HCT116 (cell line): ENCODE data around the gene KDM2B. TPM values are rescaled to one million over a fixed set of nuclear protein-coding genes. Genes with fewer than 3 reads are reported as not detected.

Source experiments
- ATAC-seq: fragments of 200-7000 bp; cut with Tn5 transposase; 2 replicates; pipeline ENCODE4 v1.9.1; 2020; ENCODE audit warnings: mild to moderate bottlenecking, moderate library complexity
- BruUV-seq: library from RNA; stranded (reverse); fragments of 400-500 nt; replicated peaks from 2 replicates; lab custom pipeline; 2021; lab: Mats Ljungman, UMichigan
- CTCF ChIA-PET: fragments of 300-600 bp; sonication (Branson Sonifier 250); formaldehyde crosslinking; loops from one replicate; lab custom pipeline; 2021; ENCODE audit warnings: antibody characterized with exemption; lab: Charles Lee
- POLR2A ChIA-PET: fragments of 300-600, 350-600 bp; sonication (Branson Sonifier 250); formaldehyde crosslinking; loops from one replicate; lab custom pipeline; 2021; ENCODE audit warnings: antibody characterized with exemption; lab: Charles Lee
- RAD21 ChIA-PET, 2 experiments: fragments of 300-600 bp; sonication (Branson Sonifier 250); formaldehyde crosslinking; loops; one replicate each; lab custom pipeline; 2023; ENCODE audit warnings: low total read pairs in 2 of 2; ENCODE audit not compliant: uncharacterized antibody in 2 of 2, unreplicated experiment in 2 of 2, low non-redundant PET in 1 of 2; lab: Charles Lee
- DNase-seq: peaks from one replicate; pipeline ENCODE4 v3.0.0-alpha.2; 2010; ENCODE audit warnings: low read depth, low spot score
- H2AFZ ChIP-seq: fragments of 200-600 bp; shearing (Covaris generic), sonication (generic); 2 replicates; pipeline ENCODE4 v1.6.1; 2017; ENCODE audit warnings: low read depth, mixed run types, mixed read lengths, antibody characterized with exemption, low read length; ENCODE audit not compliant: poor library complexity, severe bottlenecking
- H3K27ac ChIP-seq: 2 replicates; pipeline ENCODE4 v1.5.1; 2012; ENCODE audit warnings: low read depth, low read length
- H3K27me3 ChIP-seq: fragments of 200-600 bp; sonication (generic); 2 replicates; pipeline ENCODE4 v1.6.1; 2016; ENCODE audit warnings: mixed run types, low read length, mixed read lengths; ENCODE audit not compliant: insufficient read depth
- H3K36me3 ChIP-seq, 2 experiments: fragments of 200-500 bp in 1 of 2; fragments of 200-600 bp in 1 of 2; sonication (Bioruptor generic) in 1 of 2; sonication (generic) in 1 of 2; 2 replicates each; pipeline versions ENCODE4 v1.5.1 to v1.6.1; 2014 to 2016; ENCODE audit warnings: low read length in 2 of 2, inconsistent platforms in 1 of 2, mixed read lengths in 1 of 2, mixed run types in 1 of 2; ENCODE audit not compliant: insufficient read depth in 2 of 2, control insufficient read depth in 1 of 2
- H3K4me1 ChIP-seq, 2 experiments: fragments of 200-600 bp in 1 of 2; sonication (generic) in 1 of 2; 2 replicates each; pipeline versions ENCODE4 v1.5.1 to v1.6.1; 2012 to 2017; ENCODE audit warnings: low read length in 2 of 2, inconsistent platforms in 1 of 2, mild to moderate bottlenecking in 1 of 2, mixed read lengths in 1 of 2, mixed run types in 1 of 2, moderate library complexity in 1 of 2; ENCODE audit not compliant: insufficient read depth in 2 of 2, control insufficient read depth in 1 of 2
- H3K4me2 ChIP-seq: fragments of 200-600 bp; sonication (generic); 2 replicates; pipeline ENCODE4 v1.6.1; 2017; ENCODE audit warnings: mixed run types, low read length, mixed read lengths
- H3K4me3 ChIP-seq, 2 experiments: fragments of 200-600 bp in 1 of 2; sonication (generic) in 1 of 2; replicated peaks in 1 of 2; 2 replicates each; pipeline ENCODE4 v1.5.1; 2011 to 2016; ENCODE audit warnings: low read length in 2 of 2, control low read depth in 1 of 2, low read depth in 1 of 2, mild to moderate bottlenecking in 1 of 2, mixed read lengths in 1 of 2, mixed run types in 1 of 2
- H3K79me2 ChIP-seq: fragments of 200-600 bp; sonication (generic); 2 replicates; pipeline ENCODE4 v1.6.1; 2017; ENCODE audit warnings: mild to moderate bottlenecking, mixed run types, low read length, moderate library complexity, mixed read lengths; ENCODE audit not compliant: insufficient read depth
- H3K9ac ChIP-seq: fragments of 200-600 bp; sonication (generic); 2 replicates; pipeline ENCODE4 v1.6.1; 2016; ENCODE audit warnings: low read length, mixed read lengths
- H3K9me2 ChIP-seq: fragments of 200-600 bp; sonication (generic), shearing (Covaris generic); 2 replicates; pipeline ENCODE4 v1.6.1; 2017; ENCODE audit warnings: mixed run types, mild to moderate bottlenecking, moderate library complexity; ENCODE audit not compliant: insufficient read depth
- H3K9me3 ChIP-seq, 2 experiments: fragments of 200-500 bp in 1 of 2; fragments of 200-600 bp in 1 of 2; sonication (Bioruptor generic) in 1 of 2; sonication (generic) in 1 of 2; 2 replicates each; pipeline ENCODE4 v1.6.1; 2014 to 2017; ENCODE audit warnings: low read length in 2 of 2, mixed read lengths in 2 of 2, inconsistent platforms in 1 of 2, low read depth in 1 of 2, mild to moderate bottlenecking in 1 of 2, mixed run types in 1 of 2, moderate library complexity in 1 of 2; ENCODE audit not compliant: control insufficient read depth in 1 of 2, insufficient read depth in 1 of 2
- H4K20me1 ChIP-seq: fragments of 200-600 bp; sonication (generic), shearing (Covaris generic); 2 replicates; pipeline ENCODE4 v1.6.1; 2017; ENCODE audit warnings: mixed run types, mild to moderate bottlenecking, moderate library complexity; ENCODE audit not compliant: insufficient read depth
- ATF3 ChIP-seq: IDR thresholded peaks from 2 replicates; pipeline ENCODE4 v1.6.1; 2012
- CTCF ChIP-seq, 3 experiments: fragments of 200-600 bp in 1 of 3; sonication (generic) in 1 of 3; IDR thresholded peaks in 2 of 3; conservative IDR thresholded peaks in 1 of 3; 2 replicates each; pipeline ENCODE4 v1.5.1; 2012 to 2017; ENCODE audit warnings: low read depth in 2 of 3, low read length in 2 of 3, antibody characterized with exemption in 1 of 3, borderline replicate concordance in 1 of 3, control low read depth in 1 of 3, mild to moderate bottlenecking in 1 of 3, mixed read lengths in 1 of 3, mixed run types in 1 of 3, moderate library complexity in 1 of 3; ENCODE audit not compliant: insufficient read depth in 1 of 3
- EGR1 ChIP-seq: IDR thresholded peaks from 2 replicates; pipeline ENCODE4 v1.6.1; 2012; ENCODE audit warnings: low read depth
- ELF1 ChIP-seq: IDR thresholded peaks from 2 replicates; pipeline ENCODE4 v1.6.1; 2012; ENCODE audit warnings: low read depth, borderline replicate concordance
- EZH2 ChIP-seq: fragments of 200-600 bp; sonication (generic); IDR thresholded peaks from 2 replicates; pipeline ENCODE4 v1.6.1; 2017; ENCODE audit warnings: antibody characterized with exemption, mixed run types
- FOSL1 ChIP-seq: IDR thresholded peaks from 2 replicates; pipeline ENCODE4 v1.6.1; 2012; ENCODE audit warnings: low read depth
- SIN3A ChIP-seq: IDR thresholded peaks from 2 replicates; pipeline ENCODE4 v1.6.1; 2012; ENCODE audit warnings: low read depth
- SRF ChIP-seq: IDR thresholded peaks from 2 replicates; pipeline ENCODE4 v1.6.1; 2012; ENCODE audit warnings: low read depth
- ZFX ChIP-seq: fragments of 450-650 bp; IDR thresholded peaks from 2 replicates; pipeline ENCODE4 v1.6.1; 2017
- intact Hi-C: fragments of 100-400 bp; cut with micrococcal nuclease; formaldehyde crosslinking; loops from 2 replicates; pipeline ENCODE4 v1.10.0; 2022
- total RNA-seq: library from RNA; stranded (reverse); gene quantifications from one replicate; pipeline ENCODE4 v1.2.1, GENCODE V29; 2021; ENCODE audit not compliant: unreplicated experiment

The KDM2B gene
- total RNA-seq, 1 experiment from 2014 or later = 36.7 TPM

GRCh38 chr12:121427556-121428050 is 153.2 kb downstream of the KDM2B start (continued):
- no peak for TF ChIP-seq CTCF (IDR thresholded peaks at IDR 0.05 in 2 of 3, conservative IDR thresholded peaks at IDR 0.05 in 1 of 3; ENCODE audit: borderline replicate concordance in 1 of 3, insufficient read depth in 1 of 3, low read depth in 2 of 3, low read length in 2 of 3)
- TF ChIP-seq SRF = no peak
- TF ChIP-seq ZFX = no peak

- Histone ChIP-seq H3K9ac (no peak overlapping the region), H3K9me3 (no peaks in the 10 kb centered on the region), H3K79me2 (no peaks in the 10 kb centered on the region; the same call in 1 of the 2 replicates), H3K4me1 (no peaks in the 10 kb centered on the region), H3K9me2 (no peaks in the 10 kb centered on the region), H3K27ac (no peak overlapping the region), H3K4me2 (no peak overlapping the region), H3K36me3 (peaks cover 58 to 70% of the 10 kb centered on the region in 2 experiments), H2AFZ (no peak overlapping the region), H3K4me3 (no peak overlapping the region), H4K20me1 (no peaks in the 10 kb centered on the region), H3K27me3 (no peaks in the 10 kb centered on the region)
- ChIA-PET RAD21 (no interaction called here), CTCF (interaction anchor here (1.5 kb wide), 1 partner anchor 19 kb away, joined by 5 read pairs; no protein-coding TSS in a partner anchor)
- DNase-seq = no peak
- no TSS peak for BruUV-seq
- intact Hi-C loops = no loop called here
- TF ChIP-seq EZH2 = no peak
- TF ChIP-seq ATF3 = no peak
- TF ChIP-seq ELF1 = no peak
- TF ChIP-seq FOSL1 = no peak
- no peak for TF ChIP-seq EGR1
- TF ChIP-seq SIN3A = no peak
- no peak for TF ChIP-seq SRF
- TF ChIP-seq, all 23 proteins: peak for 0
- no peak for ATAC-seq
- POLR2A ChIA-PET = no interaction called here
Measured at GRCh38 chr12:121424624-121424975, 156.2 kb downstream of the KDM2B start.
